Motor neuron (in vitro differentiated cells): Measurements from ENCODE around the gene ETFRF1. TPM values are rescaled to one million over a fixed set of nuclear protein-coding genes. Genes with fewer than 3 reads are reported as not detected.
A peak's percentile ranks its signal among the peaks of the same experiment; 100 is the strongest.

ENCODE experiments used
- ATAC-seq, 8 experiments: fragments of 200-7000 bp; cut with Tn5 transposase; replicated peaks in 6 of 8; 2 replicates each; pipeline ENCODE4 v1.8.0; 2021; ENCODE audit warnings: mild to moderate bottlenecking in 8 of 8, moderate library complexity in 8 of 8
- H3K27ac ChIP-seq, 2 donors: fragments of 250-450 bp; sonication (Bioruptor Pico); 2 replicates each; pipeline ENCODE4 v1.9.0; 2021; ENCODE audit warnings: antibody characterized with exemption in 2 of 2, mild to moderate bottlenecking in 2 of 2, moderate library complexity in 1 of 2
- H3K4me1 ChIP-seq, 2 donors: fragments of 250-450 bp; sonication (Bioruptor Pico); replicated peaks in 1 of 2; 2 replicates each; pipeline ENCODE4 v1.6.1; 2021; ENCODE audit warnings: antibody characterized with exemption in 2 of 2, mild to moderate bottlenecking in 2 of 2, moderate library complexity in 1 of 2
- H3K4me3 ChIP-seq, 5 donors: fragments of 250-450 bp; sonication (Bioruptor Pico); 2 replicates each; pipeline ENCODE4 v1.9.0; 2021; ENCODE audit warnings: antibody characterized with exemption in 5 of 5, mild to moderate bottlenecking in 5 of 5, moderate library complexity in 4 of 5
- WGBS, 10 experiments: fragments of 450-650 bp; shearing (Covaris generic); methylation state at CpG; one replicate each; pipeline ENCODE4 v1.0.0; 2022; 5-methylcytosine and 5-hydroxymethylcytosine counted together
- in situ Hi-C, 9 experiments: fragments of 400-800 bp; cut with MboI; loops; one replicate each; pipeline ENCODE4 v1.15.0; 2021; ENCODE audit warnings: low sequenced_read_pairs in 9 of 9, low pct_unique_long_range_greater_than_20kb in 2 of 9; ENCODE audit not compliant: unreplicated experiment in 9 of 9
- total RNA-seq, 8 experiments: library from RNA; unstranded; fragments of 300-600 nt; gene quantifications; 2 replicates each; pipeline versions ENCODE4 v1.2.3 to v1.2.4, GENCODE V29; 2022

Gene ETFRF1, protein sequence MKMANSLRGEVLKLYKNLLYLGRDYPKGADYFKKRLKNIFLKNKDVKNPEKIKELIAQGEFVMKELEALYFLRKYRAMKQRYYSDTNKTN
- total RNA-seq, result 10 to 100 TPM; 21.9 to 51.2 (median 26.3) TPM

DNA sequence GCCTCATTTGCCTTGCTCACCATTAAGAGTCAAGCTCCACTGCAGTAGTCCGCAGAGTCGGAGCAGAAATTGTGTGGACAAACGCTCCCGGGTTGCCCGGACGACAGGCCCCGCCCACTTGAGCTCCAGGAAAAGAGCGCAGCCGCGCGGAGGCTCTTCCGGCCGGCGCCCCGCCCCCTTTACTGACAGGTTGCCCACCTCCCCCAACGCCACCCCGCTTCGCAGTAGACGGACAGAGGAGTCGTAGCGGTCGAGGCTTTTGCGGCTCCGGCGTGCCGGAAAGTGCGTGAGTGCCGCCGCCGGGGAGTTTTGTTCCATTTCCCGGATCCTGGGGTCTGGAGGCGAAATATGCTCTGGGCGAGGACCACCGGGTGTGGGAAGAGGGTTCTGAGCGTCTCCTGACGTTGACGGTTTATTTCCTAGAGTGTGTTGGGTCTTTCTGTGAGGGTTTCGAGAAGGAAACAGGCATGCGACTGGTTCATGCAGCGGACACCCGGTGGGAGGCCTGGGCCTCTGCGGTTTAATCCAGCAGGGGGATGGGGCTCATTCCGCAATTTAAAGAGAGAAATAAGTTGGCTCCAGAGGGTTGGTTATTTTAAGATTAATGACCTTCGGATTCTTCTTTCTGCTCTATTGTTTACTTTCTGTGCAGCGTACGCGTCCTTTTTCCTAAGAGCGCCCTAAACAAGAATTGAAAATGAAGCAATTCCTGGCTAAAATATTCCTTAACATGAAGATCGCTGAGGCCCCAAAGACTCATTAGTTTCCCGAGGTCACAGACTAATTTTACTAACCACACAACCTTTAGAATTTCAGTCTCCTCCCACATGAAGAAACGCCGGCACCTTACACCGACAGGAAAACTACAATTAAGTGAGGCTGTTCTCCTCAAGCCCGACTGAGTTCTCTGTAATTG, at the start of gene ETFRF1, which contains the start of gene DNAI7:
ETFRF1 (plus strand) TSS at position 182 of the 916 bp plus-strand sequence. CDS start 8,720 bp downstream, outside the sequence.
DNAI7 (minus strand) TSS at position 105 of the 916 bp plus-strand sequence; CDS start at position 23, 82 bp downstream.
- peak; percentile 93 to 99 (median 98) for ATAC-seq
- in situ Hi-C loops, result no loop called here
- Histone ChIP-seq H3K4me3 (peak within 1 kb of the TSS; percentile 55 to 91 (median 56)), H3K4me1 (peaks cover 6 to 10% of the 10 kb centered on the region in 2 donors), H3K27ac (peak within 1 kb of the TSS; percentile 77 to 82)
- WGBS, 10 experiments, result 0 to 2% (median 0%) methylated on average over 3 to 24 of the region's 54 CpGs

DNA sequence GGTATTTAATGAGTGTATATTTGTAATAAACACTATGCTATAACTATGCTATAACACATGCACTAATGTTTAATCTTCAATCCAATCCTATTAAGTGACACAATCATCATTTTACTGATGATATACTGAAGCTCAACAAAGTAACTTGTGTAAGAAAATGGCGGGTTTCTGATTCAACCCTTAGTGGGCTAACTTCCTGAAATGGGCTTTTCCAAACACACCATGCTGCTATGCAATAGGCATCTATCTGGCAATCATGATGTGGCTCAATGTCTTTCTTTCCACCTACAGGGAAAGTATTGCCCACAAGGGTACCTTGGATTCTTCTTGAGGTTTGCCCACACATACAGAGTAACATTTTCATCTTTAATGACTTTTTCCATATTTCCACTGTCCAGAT, 48.4 kb upstream of the ETFRF1 start:
- Histone ChIP-seq H3K27ac (no peak overlapping the region), H3K4me3 (no peak overlapping the region), H3K4me1 (no peaks in the 10 kb centered on the region)
- WGBS, 10 experiments, result 60 to 100% (median 86%) methylated on average over 1 of the region's 1 CpG; no CpG with 5 or more reads in 3 of the 10 experiments
- ATAC-seq, result no peak
- in situ Hi-C loops, result loop anchor here in 2 of 9 experiments (25.0 kb wide), 1 partner anchor 159 kb away; no protein-coding TSS in a partner anchor

DNA sequence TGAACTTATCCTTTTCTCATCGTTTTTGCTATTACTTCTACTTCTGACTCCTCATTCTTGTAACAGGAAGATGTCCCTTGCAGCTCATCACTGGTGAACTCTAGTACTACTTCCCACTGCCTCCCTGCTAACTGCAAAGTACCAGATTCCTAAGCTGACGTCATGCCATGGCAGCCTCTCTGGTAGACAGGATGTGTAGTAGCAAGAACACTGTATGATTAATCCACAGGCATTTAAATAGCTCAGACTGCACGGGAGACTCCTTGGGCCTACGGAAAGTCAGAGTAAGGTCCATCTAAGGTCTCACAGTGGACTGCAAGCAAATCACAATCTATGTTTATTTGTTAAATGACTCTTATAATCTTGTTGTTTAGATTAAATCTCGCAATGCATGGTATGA, 43.6 kb upstream of the ETFRF1 start:
- Histone ChIP-seq H3K4me3 (no peak overlapping the region), H3K4me1 (no peaks in the 10 kb centered on the region), H3K27ac (no peak overlapping the region)
- in situ Hi-C loops, result no loop called here
- WGBS, 10 experiments, result 3 to 100% (median 51%) methylated on average over 1 to 5 of the region's 5 CpGs; no CpG with 5 or more reads in 2 of the 10 experiments
- ATAC-seq, result peak; percentile 78 to 100 (median 98)

DNA sequence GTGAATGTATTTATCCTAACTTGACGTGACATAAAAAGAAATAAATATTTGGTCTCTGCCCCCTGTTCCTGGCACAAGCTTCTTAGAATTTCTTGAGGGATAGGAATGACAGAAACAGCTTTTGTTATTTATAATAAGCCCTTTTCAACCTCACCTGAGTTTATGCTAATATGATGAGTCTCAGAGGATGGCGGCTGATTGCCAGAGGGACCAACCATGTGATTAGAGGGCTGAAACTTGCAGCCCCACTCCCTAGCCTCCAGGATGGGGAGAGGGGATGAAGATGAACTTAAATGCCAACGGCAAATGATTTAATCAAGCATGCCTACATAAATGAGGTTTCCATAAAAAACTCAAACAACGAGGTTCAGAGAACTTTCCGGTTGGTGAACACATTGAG, 43.0 kb upstream of the ETFRF1 start:
- no peak for ATAC-seq
- in situ Hi-C loops, result no loop called here
- H3K27ac ChIP-seq, result no peak overlapping the region

DNA sequence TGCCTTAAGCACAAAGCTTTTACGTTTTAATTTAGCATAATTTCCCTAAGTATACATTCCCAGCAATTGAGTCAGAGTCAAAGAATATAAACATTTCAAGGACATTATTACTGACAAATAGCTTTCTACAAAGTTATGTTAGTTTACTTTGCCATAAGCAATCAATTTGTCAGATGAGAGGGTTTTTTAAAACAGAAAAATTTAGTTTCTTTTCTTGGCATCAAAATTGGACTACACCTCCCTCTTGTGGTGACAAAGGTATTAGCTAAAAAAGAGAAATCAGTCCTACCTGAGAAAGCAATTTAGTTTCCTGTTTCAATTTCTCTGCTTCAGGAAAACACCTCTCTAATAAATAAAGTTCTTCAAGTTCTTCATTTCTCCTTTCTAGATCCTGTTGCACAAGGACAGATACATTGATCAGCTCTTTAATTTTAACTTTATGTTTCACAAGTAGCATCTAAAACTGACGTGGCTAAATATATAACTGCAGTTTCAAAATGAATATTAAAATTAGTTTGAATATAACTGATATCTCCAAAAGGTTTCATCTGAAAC, 39.9 kb upstream of the ETFRF1 start:
- Histone ChIP-seq H3K4me3 (no peak overlapping the region), H3K27ac (no peak overlapping the region), H3K4me1 (no peaks in the 10 kb centered on the region)
- 6 to 100% (median 85%) methylated on average over 1 to 2 of the region's 2 CpGs for WGBS, 10 experiments
- in situ Hi-C loops, result no loop called here
- ATAC-seq, result peak in 3 of 8 experiments; percentile 35 to 93 (median 56)

More for the DNA sequence above, 43.0 kb upstream of the ETFRF1 start:
- 54 to 88% (median 75%) methylated on average over 2 to 5 of the region's 5 CpGs; no CpG with 5 or more reads in 1 of the 10 experiments for WGBS, 10 experiments
- Histone ChIP-seq H3K4me1 (no peaks in the 10 kb centered on the region), H3K4me3 (no peak overlapping the region)

DNA sequence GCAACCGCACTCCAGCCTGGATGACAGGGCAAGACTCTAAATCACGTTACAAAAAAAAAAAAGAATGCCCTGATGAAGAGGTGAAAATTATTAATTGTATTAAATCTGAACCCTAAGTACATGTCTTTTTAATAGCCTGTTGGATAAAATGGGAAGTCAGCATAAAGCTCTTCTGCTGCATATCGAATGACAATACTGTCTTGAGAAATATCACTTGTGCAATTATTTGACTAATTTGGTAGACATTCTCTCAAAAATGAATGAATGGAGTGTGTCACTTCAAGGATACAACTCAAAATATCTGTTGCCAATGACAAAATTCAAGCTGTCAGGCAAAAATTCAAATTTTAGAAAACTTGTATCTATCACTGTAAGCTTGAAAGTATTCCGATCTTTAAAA, 39.0 kb upstream of the ETFRF1 start:
- 70 to 100% (median 87%) methylated on average over 1 to 4 of the region's 4 CpGs for WGBS, 10 experiments

DNA sequence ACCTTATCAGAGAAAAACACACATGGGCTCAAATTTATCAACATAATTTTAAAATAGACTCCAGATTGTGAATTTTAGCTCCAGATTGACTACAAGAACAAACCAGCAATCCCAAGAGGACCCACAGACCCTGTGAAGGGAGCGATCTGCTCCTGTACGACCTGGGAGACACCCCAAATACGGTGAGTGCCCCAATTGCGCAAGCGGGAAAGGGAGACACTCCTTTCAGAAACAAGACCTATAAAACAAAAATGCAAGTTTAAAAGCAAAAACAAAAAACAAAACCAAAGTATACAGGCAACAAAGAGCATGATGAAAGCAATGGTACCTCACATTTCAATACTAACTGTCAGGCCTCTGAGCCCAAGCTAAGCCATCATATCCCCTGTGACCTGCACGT, 32.2 kb upstream of the ETFRF1 start:
- 54 to 100% (median 92%) methylated on average over 2 to 6 of the region's 6 CpGs; no CpG with 5 or more reads in 2 of the 10 experiments for WGBS, 10 experiments
- Histone ChIP-seq H3K27ac (no peak overlapping the region), H3K4me3 (no peak overlapping the region), H3K4me1 (no peaks in the 10 kb centered on the region)
- no peak for ATAC-seq
- in situ Hi-C loops, result no loop called here

More for the DNA sequence above, 39.0 kb upstream of the ETFRF1 start:
- no peak for ATAC-seq
- no peak overlapping the region for H3K4me3 ChIP-seq
- no peak overlapping the region for H3K27ac ChIP-seq
- in situ Hi-C loops, result no loop called here
- H3K4me1 ChIP-seq, result no peaks in the 10 kb centered on the region

DNA sequence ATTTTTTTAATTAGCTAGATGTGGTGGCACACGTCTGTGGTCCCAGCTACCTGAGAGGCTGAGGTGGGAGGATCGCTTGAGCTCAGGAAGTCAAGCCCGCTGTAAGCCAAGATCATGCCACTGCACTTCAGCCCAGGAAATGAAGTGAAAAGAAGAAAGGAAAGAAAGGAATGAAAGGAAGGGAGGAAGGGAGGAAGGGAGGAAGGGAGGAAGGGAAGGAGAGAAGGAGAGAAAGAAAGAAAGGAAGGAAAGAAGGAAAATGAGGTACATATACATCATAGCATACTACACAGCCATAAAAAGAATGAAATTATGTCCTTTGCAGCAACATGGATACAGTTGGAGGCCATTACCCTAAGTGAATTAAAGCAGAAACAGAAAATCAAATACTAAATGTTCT, 12.3 kb upstream of the ETFRF1 start:
- H3K27ac ChIP-seq, result no peak overlapping the region
- ATAC-seq, result no peak
- no peaks in the 10 kb centered on the region for H3K4me1 ChIP-seq
- in situ Hi-C loops, result no loop called here
- WGBS, 10 experiments, result 55 to 96% (median 80%) methylated on average over 2 to 3 of the region's 3 CpGs; no CpG with 5 or more reads in 3 of the 10 experiments
- H3K4me3 ChIP-seq, result no peak overlapping the region

DNA sequence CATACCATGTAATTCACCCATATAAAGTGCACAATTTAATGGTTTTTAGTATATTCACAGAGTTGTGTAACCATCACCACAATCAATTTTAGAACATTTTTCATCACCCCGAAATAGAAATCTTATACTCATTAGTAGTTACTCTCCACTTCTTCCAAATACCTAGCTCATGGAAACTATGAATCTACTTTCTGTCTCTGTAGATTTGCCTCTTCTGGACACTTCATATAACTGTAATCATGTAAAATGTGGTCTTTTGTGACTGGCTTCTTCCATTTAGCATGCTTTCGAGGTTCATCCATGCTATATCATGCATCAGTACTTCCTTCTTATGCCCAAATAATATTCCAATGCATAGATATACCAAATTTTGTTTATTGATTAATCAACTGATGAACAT, 10.9 kb upstream of the ETFRF1 start:
- Histone ChIP-seq H3K27ac (no peak overlapping the region), H3K4me1 (no peaks in the 10 kb centered on the region), H3K4me3 (no peak overlapping the region)
- in situ Hi-C loops, result no loop called here
- ATAC-seq, result no peak
- 38 to 100% (median 67%) methylated on average over 1 to 2 of the region's 2 CpGs; no CpG with 5 or more reads in 1 of the 10 experiments for WGBS, 10 experiments

DNA sequence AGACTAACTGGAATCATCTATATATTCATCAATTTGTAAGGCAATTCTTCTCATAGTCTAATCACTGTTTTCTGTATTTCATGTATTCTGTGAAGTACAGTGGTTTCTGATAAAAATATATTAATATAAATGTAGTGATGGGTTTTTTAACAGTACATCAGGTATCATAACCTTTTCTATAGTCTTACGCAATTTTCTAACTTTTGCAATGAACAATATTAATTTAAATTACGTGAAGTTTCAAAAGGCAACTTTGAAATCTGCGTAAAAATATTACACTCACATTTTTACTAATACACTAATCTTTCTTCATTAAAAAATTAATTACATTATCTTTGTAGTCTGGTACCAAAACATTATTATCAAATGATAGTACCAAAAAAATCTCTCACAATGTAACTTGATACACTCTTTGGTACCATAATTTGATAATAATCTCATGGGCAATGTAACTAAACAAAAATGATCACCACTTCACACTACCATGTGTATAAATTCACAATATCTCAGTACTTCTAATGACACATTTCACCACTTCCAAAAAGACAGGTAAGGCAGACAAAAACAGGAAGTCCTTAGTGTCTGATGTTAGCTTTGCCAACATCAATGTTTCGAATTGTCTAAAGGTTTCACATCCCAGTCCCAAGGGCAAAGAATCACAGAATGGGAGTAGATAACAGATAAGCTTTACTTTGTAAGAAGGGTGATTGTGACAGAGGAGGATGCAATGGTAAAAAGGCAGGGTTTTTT, 8.8 kb upstream of the ETFRF1 start:
- no peak for ATAC-seq
- H3K4me1 ChIP-seq, result no peaks in the 10 kb centered on the region
- H3K4me3 ChIP-seq, result no peak overlapping the region
- in situ Hi-C loops, result no loop called here
- no peak overlapping the region for H3K27ac ChIP-seq
- 71 to 100% (median 88%) methylated on average over 1 to 4 of the region's 4 CpGs for WGBS, 10 experiments

DNA sequence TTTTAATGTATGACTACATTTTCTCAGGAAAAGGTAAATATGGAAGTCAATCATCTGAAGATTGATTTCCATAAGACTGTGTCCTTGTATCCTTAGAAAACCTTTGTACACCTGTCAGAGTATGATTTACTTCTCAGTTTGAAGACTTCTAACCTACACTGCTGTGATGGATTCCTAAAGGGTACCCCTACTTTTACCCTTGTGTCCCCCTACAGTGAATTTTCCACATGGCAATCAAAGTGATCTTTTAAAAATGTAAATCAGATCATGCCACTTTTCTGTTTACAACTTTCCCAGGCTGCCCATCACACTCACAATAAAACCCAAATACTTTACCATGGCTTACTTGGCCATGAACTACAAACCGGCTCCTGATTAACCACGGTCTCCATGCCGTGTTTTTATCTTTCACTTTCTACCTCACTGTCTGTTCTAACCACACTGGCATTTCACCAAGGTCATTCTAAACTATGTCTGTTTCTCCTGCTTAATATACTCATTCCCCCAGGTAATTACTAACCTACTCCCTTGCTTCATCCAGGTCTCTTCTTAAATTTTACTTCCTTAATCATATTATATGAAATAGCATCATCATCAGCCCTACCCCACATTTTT, 8.1 kb upstream of the ETFRF1 start:
- WGBS, 10 experiments, result 67 to 100% (median 84%) methylated on average over 1 to 3 of the region's 3 CpGs; no CpG with 5 or more reads in 1 of the 10 experiments
- Histone ChIP-seq H3K4me3 (no peak overlapping the region), H3K4me1 (no peaks in the 10 kb centered on the region), H3K27ac (no peak overlapping the region)
- in situ Hi-C loops, result no loop called here
- ATAC-seq, result no peak

DNA sequence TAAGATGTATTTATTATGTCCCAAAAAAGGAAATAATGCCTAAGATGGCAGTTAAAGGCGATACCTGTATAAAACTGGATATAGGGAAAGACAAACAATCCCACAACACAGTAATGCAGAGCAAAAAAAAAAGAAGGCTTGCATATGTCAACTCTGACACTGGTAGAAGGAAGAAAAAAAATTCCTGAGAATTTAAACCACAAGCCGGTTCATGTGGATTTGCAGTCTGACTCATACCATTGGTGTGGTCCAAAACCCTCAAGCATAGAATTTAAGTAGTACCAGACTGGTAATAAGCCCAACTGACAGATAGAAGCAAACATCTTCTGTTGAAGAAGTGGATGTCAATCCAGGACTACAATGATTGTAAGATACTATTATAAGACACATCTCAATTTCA, 7.3 kb upstream of the ETFRF1 start:
- no peak overlapping the region for H3K27ac ChIP-seq
- H3K4me3 ChIP-seq, result no peak overlapping the region
- H3K4me1 ChIP-seq, result no peaks in the 10 kb centered on the region
- in situ Hi-C loops, result no loop called here
- ATAC-seq, result peak in 3 of 8 experiments; percentile 32 to 97 (median 96)
- WGBS, 10 experiments, result 29 to 100% (median 80%) methylated on average over 1 to 2 of the region's 2 CpGs; no CpG with 5 or more reads in 1 of the 10 experiments
